ENCODE results near the gene EIF3D.

DNA sequence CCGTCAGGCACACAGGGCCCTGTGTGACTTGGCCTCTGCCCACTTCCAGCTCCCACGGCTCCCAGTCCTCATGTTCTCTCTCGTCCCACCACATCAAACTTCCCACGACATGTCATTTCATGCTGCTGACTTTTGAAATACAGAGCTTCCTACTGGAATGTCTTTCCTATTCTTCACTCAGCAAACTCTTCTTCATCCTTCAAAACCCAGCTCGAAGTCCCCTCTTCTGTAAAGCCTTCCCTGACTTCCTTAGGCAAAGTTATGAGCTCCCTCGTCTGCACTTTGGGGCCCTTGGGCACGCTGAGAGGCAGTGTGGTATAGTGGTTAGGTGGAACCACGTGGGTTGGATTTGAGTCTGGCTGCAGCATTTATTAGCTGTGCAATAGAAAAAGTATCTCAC is 37.8 kb upstream of the EIF3D start:
- TF ChIP-seq, protein P1, sequence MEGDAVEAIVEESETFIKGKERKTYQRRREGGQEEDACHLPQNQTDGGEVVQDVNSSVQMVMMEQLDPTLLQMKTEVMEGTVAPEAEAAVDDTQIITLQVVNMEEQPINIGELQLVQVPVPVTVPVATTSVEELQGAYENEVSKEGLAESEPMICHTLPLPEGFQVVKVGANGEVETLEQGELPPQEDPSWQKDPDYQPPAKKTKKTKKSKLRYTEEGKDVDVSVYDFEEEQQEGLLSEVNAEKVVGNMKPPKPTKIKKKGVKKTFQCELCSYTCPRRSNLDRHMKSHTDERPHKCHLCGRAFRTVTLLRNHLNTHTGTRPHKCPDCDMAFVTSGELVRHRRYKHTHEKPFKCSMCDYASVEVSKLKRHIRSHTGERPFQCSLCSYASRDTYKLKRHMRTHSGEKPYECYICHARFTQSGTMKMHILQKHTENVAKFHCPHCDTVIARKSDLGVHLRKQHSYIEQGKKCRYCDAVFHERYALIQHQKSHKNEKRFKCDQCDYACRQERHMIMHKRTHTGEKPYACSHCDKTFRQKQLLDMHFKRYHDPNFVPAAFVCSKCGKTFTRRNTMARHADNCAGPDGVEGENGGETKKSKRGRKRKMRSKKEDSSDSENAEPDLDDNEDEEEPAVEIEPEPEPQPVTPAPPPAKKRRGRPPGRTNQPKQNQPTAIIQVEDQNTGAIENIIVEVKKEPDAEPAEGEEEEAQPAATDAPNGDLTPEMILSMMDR (conservative IDR thresholded peaks at IDR 0.05; ENCODE audit: low read depth in 2 of 2): no peak
- TF ChIP-seq EZH2 (IDR thresholded peaks at IDR 0.05; ENCODE audit: low read depth, unreplicated experiment) (no peak), EZH2phosphoT487 (IDR thresholded peaks at IDR 0.05; ENCODE audit: unreplicated experiment) (no peak), CREB1 (CRISPR knock-in tag; IDR thresholded peaks at IDR 0.05; ENCODE audit: low read depth) (no peak), POLR2AphosphoS5 (IDR thresholded peaks at IDR 0.05; ENCODE audit: low read depth) (no peak), JUNB (IDR thresholded peaks at IDR 0.05; ENCODE audit: unreplicated experiment) (no peak), NANOG (IDR thresholded peaks at IDR 0.05; ENCODE audit: borderline replicate concordance) (no peak), STAT1 (IDR thresholded peaks at IDR 0.05; ENCODE audit: unreplicated experiment) (no peak), ZNF114 (CRISPR knock-in tag; IDR thresholded peaks at IDR 0.05) (no peak)
- TF ChIP-seq, protein P2, sequence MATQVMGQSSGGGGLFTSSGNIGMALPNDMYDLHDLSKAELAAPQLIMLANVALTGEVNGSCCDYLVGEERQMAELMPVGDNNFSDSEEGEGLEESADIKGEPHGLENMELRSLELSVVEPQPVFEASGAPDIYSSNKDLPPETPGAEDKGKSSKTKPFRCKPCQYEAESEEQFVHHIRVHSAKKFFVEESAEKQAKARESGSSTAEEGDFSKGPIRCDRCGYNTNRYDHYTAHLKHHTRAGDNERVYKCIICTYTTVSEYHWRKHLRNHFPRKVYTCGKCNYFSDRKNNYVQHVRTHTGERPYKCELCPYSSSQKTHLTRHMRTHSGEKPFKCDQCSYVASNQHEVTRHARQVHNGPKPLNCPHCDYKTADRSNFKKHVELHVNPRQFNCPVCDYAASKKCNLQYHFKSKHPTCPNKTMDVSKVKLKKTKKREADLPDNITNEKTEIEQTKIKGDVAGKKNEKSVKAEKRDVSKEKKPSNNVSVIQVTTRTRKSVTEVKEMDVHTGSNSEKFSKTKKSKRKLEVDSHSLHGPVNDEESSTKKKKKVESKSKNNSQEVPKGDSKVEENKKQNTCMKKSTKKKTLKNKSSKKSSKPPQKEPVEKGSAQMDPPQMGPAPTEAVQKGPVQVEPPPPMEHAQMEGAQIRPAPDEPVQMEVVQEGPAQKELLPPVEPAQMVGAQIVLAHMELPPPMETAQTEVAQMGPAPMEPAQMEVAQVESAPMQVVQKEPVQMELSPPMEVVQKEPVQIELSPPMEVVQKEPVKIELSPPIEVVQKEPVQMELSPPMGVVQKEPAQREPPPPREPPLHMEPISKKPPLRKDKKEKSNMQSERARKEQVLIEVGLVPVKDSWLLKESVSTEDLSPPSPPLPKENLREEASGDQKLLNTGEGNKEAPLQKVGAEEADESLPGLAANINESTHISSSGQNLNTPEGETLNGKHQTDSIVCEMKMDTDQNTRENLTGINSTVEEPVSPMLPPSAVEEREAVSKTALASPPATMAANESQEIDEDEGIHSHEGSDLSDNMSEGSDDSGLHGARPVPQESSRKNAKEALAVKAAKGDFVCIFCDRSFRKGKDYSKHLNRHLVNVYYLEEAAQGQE (IDR thresholded peaks at IDR 0.05; ENCODE audit: unreplicated experiment): no peak
- TF ChIP-seq, protein P3, sequence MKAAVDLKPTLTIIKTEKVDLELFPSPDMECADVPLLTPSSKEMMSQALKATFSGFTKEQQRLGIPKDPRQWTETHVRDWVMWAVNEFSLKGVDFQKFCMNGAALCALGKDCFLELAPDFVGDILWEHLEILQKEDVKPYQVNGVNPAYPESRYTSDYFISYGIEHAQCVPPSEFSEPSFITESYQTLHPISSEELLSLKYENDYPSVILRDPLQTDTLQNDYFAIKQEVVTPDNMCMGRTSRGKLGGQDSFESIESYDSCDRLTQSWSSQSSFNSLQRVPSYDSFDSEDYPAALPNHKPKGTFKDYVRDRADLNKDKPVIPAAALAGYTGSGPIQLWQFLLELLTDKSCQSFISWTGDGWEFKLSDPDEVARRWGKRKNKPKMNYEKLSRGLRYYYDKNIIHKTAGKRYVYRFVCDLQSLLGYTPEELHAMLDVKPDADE (IDR thresholded peaks at IDR 0.05): no peak

All from GM23338 (cell line).